HepG2 (cell line): Measurements from ENCODE around the gene MCM6. TPM values are rescaled to one million over a fixed set of nuclear protein-coding genes. Genes with fewer than 3 reads are reported as not detected.

Experiments used
- ELF1 ChIP-seq: sonication (generic); formaldehyde crosslinking; IDR thresholded peaks from 2 replicates; pipeline ENCODE4 v1.4.0; 2020; ENCODE audit warnings: missing genetic modification reagents
- GATAD2A ChIP-seq: IDR thresholded peaks from 2 replicates; pipeline ENCODE4 v1.6.1; 2016
- JARID2 ChIP-seq: sonication (generic); formaldehyde crosslinking; IDR thresholded peaks from 2 replicates; pipeline ENCODE4 v1.8.1; 2023; ENCODE audit warnings: missing genetic modification reagents, inconsistent platforms; ENCODE audit not compliant: insufficient replicate concordance
- JUNB ChIP-seq: sonication (generic); formaldehyde crosslinking; IDR thresholded peaks from 2 replicates; pipeline ENCODE4 v1.8.0; 2022; ENCODE audit warnings: missing genetic modification reagents, mild to moderate bottlenecking, borderline replicate concordance
- KDM5A ChIP-seq: fragments of 200-600 bp; sonication (generic); IDR thresholded peaks from 2 replicates; pipeline ENCODE4 v1.7.0; 2018; ENCODE audit warnings: antibody characterized with exemption, mild to moderate bottlenecking, low read length, borderline replicate concordance
- MEF2D ChIP-seq: sonication (generic); formaldehyde crosslinking; IDR thresholded peaks from 2 replicates; pipeline ENCODE4 v1.5.1; 2020; ENCODE audit warnings: mild to moderate bottlenecking, missing genetic modification reagents
- MTF1 ChIP-seq: sonication (generic); formaldehyde crosslinking; IDR thresholded peaks from 2 replicates; pipeline ENCODE4 v1.5.0; 2020; ENCODE audit warnings: missing genetic modification reagents
- RCOR2 ChIP-seq: IDR thresholded peaks from 2 replicates; pipeline ENCODE4 v1.6.1; 2016; ENCODE audit warnings: missing biosample characterization, missing genetic modification reagents
- SKI ChIP-seq: fragments of 450-650 bp; IDR thresholded peaks from one replicate; pipeline ENCODE4 v1.6.1; 2018; ENCODE audit warnings: mild to moderate bottlenecking; ENCODE audit not compliant: partially characterized antibody
- SNAI1 ChIP-seq: sonication (generic); formaldehyde crosslinking; IDR thresholded peaks from 2 replicates; pipeline ENCODE4 v1.5.0; 2020; ENCODE audit warnings: mild to moderate bottlenecking, missing genetic modification reagents, borderline replicate concordance
- SP140L ChIP-seq: sonication (generic); formaldehyde crosslinking; IDR thresholded peaks from 2 replicates; pipeline ENCODE4 v1.4.0; 2020; ENCODE audit warnings: missing genetic modification reagents, borderline replicate concordance
- WIZ ChIP-seq: sonication (generic); formaldehyde crosslinking; IDR thresholded peaks from 2 replicates; pipeline ENCODE4 v1.5.1; 2020; ENCODE audit warnings: mild to moderate bottlenecking, missing genetic modification reagents
- YY1 ChIP-seq: IDR thresholded peaks from 2 replicates; pipeline ENCODE4 v1.6.1; 2011; ENCODE audit warnings: low read length, low read depth, moderate library complexity, mild to moderate bottlenecking; ENCODE audit not compliant: insufficient read depth, insufficient replicate concordance
- ZFP37 ChIP-seq: sonication (generic); formaldehyde crosslinking; IDR thresholded peaks from 2 replicates; pipeline ENCODE4 v1.4.0; 2020; ENCODE audit warnings: missing genetic modification reagents, borderline replicate concordance
- ZNF256 ChIP-seq: sonication (generic); formaldehyde crosslinking; conservative IDR thresholded peaks from 2 replicates; pipeline ENCODE4 v1.4.0; 2020; ENCODE audit warnings: missing genetic modification reagents
- ZNF367 ChIP-seq: sonication (generic); formaldehyde crosslinking; IDR thresholded peaks from 2 replicates; pipeline ENCODE4 v1.4.0; 2020; ENCODE audit warnings: missing genetic modification reagents, borderline replicate concordance
- ZNF383 ChIP-seq: sonication (generic); formaldehyde crosslinking; IDR thresholded peaks from 2 replicates; pipeline ENCODE4 v1.4.0; 2020; ENCODE audit warnings: missing genetic modification reagents, mild to moderate bottlenecking, borderline replicate concordance
- ZNF543 ChIP-seq: sonication (generic); formaldehyde crosslinking; IDR thresholded peaks from 2 replicates; pipeline ENCODE4 v1.4.0; 2020; ENCODE audit warnings: mild to moderate bottlenecking, missing genetic modification reagents
- polyA plus RNA-seq, 8 experiments: library from polyadenylated mRNA; depleted of rRNA in 3 of 8; stranded (reverse) in 7 of 8; unstranded in 1 of 8; fragments of >200 nt; fragmentation: Illumina TruSeq in 4 of 8; extraction: Trizol in 4 of 8; gene quantifications; 2 replicates each; pipeline versions ENCODE4 v1.2.1 to v1.2.3, GENCODE V29; 2011 to 2016; ENCODE audit warnings: low read depth in 4 of 8, missing spikeins in 1 of 8, mixed read lengths in 1 of 8; ENCODE audit not compliant: insufficient read depth in 1 of 8
- total RNA-seq, 5 experiments: library from RNA; depleted of rRNA; stranded (reverse); fragments of >200 nt; fragmentation: Illumina TruSeq; extraction: Trizol; gene quantifications; 2 replicates each; pipeline ENCODE4 v1.2.3, GENCODE V29; 2016; ENCODE audit warnings: low read depth in 1 of 5
- TF ChIP-seq, protein P1 (sequence below): sonication (generic); formaldehyde crosslinking; IDR thresholded peaks from 2 replicates; pipeline ENCODE4 v1.4.0; 2020; ENCODE audit warnings: mild to moderate bottlenecking, missing genetic modification reagents
- TF ChIP-seq, protein P2 (sequence below): sonication (generic); formaldehyde crosslinking; IDR thresholded peaks from 2 replicates; pipeline ENCODE4 v1.8.0; 2022; ENCODE audit warnings: mild to moderate bottlenecking, missing genetic modification reagents, borderline replicate concordance
- TF ChIP-seq, protein P3 (sequence below): sonication (generic); formaldehyde crosslinking; IDR thresholded peaks from 2 replicates; pipeline ENCODE4 v1.9.0; 2022; ENCODE audit warnings: low read depth, missing genetic modification reagents
- TF ChIP-seq, protein P4 (sequence below): sonication (generic); formaldehyde crosslinking; IDR thresholded peaks from 2 replicates; pipeline ENCODE4 v1.4.0; 2020; ENCODE audit warnings: missing genetic modification reagents

Gene MCM6
- total and polyA plus RNA-seq, 2 of the 13 experiments (the other 11 are each of a cell fraction or from before 2014, with no cell fraction given): 9.7 to 18.7 TPM

DNA sequence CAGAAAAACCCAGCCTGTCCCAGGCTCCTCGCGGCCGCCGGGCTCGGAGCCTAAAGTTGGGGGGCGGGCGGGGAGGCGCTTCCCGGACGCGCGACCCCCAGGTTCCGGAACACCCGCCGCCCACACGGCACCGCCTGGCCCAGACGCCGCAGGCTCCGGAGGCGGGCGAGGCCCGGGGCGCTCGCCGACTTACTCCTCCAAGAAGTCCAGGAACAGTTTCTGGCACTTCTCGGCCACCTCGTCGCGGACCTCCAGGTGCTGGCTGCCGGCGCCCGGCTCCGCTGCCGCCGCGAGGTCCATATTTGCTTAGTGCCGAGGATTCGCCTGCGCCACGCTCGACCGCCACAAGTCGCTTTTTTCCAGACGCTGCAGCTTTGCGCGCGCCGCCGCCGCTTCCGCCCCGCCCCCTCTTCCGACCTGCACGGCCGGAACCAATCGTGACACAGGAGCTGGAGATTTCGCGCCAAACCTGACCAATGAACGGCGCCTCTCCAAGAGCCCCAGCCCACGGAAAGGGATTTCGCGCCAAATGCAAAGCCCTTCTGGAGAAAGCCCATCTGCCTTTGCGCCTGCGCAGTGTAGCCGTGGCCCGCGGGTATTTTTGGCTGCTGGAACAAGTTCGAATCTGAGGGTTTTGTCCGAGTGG lies at the start of gene MCM6 (continued):
- TF ChIP-seq, protein P1, sequence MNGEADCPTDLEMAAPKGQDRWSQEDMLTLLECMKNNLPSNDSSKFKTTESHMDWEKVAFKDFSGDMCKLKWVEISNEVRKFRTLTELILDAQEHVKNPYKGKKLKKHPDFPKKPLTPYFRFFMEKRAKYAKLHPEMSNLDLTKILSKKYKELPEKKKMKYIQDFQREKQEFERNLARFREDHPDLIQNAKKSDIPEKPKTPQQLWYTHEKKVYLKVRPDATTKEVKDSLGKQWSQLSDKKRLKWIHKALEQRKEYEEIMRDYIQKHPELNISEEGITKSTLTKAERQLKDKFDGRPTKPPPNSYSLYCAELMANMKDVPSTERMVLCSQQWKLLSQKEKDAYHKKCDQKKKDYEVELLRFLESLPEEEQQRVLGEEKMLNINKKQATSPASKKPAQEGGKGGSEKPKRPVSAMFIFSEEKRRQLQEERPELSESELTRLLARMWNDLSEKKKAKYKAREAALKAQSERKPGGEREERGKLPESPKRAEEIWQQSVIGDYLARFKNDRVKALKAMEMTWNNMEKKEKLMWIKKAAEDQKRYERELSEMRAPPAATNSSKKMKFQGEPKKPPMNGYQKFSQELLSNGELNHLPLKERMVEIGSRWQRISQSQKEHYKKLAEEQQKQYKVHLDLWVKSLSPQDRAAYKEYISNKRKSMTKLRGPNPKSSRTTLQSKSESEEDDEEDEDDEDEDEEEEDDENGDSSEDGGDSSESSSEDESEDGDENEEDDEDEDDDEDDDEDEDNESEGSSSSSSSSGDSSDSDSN (CRISPR knock-in tag): no peak
- TF ChIP-seq KDM5A: no peak
- no peak for TF ChIP-seq RCOR2
- TF ChIP-seq, protein P2, sequence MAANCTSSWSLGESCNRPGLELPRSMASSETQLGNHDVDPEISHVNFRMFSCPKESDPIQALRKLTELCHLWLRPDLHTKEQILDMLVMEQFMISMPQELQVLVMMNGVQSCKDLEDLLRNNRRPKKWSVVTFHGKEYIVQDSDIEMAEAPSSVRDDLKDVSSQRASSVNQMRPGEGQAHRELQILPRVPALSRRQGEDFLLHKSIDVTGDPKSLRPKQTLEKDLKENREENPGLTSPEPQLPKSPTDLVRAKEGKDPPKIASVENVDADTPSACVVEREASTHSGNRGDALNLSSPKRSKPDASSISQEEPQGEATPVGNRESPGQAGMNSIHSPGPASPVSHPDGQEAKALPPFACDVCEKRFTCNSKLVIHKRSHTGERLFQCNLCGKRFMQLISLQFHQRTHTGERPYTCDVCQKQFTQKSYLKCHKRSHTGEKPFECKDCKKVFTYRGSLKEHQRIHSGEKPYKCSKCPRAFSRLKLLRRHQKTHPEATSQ: peak; percentile 88
- peak; percentile 73 for TF ChIP-seq JUNB (CRISPR knock-in tag)
- TF ChIP-seq WIZ (CRISPR knock-in tag): no peak
- TF ChIP-seq, protein P3, sequence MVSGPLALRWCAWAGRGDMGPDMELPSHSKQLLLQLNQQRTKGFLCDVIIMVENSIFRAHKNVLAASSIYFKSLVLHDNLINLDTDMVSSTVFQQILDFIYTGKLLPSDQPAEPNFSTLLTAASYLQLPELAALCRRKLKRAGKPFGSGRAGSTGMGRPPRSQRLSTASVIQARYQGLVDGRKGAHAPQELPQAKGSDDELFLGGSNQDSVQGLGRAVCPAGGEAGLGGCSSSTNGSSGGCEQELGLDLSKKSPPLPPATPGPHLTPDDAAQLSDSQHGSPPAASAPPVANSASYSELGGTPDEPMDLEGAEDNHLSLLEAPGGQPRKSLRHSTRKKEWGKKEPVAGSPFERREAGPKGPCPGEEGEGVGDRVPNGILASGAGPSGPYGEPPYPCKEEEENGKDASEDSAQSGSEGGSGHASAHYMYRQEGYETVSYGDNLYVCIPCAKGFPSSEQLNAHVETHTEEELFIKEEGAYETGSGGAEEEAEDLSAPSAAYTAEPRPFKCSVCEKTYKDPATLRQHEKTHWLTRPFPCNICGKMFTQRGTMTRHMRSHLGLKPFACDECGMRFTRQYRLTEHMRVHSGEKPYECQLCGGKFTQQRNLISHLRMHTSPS: no peak
- no peak for TF ChIP-seq GATAD2A
- no peak for TF ChIP-seq JARID2
- TF ChIP-seq ZFP37 (CRISPR knock-in tag): peak; percentile 47; the same call in 1 of the 2 replicates
- no peak for TF ChIP-seq SNAI1 (CRISPR knock-in tag)
- no peak for TF ChIP-seq MEF2D (CRISPR knock-in tag)
- peak; percentile 69 for TF ChIP-seq ELF1 (CRISPR knock-in tag)
- peak; percentile 87; the same call in 1 of the 2 replicates for TF ChIP-seq ZNF256
- no peak for TF ChIP-seq YY1
- TF ChIP-seq SKI: no peak
- peak; percentile 55; the same call in 1 of the 2 replicates for TF ChIP-seq MTF1
- 0 out of 2 replicates have a peak, but pooled peaks have one; percentile 61 for TF ChIP-seq ZNF367 (CRISPR knock-in tag)
- no peak for TF ChIP-seq ZNF383 (CRISPR knock-in tag)
- 0 out of 2 replicates have a peak, but pooled peaks have one; percentile 35 for TF ChIP-seq SP140L (CRISPR knock-in tag)
- peak; percentile 83 for TF ChIP-seq ZNF543 (CRISPR knock-in tag)
- TF ChIP-seq, protein P4, sequence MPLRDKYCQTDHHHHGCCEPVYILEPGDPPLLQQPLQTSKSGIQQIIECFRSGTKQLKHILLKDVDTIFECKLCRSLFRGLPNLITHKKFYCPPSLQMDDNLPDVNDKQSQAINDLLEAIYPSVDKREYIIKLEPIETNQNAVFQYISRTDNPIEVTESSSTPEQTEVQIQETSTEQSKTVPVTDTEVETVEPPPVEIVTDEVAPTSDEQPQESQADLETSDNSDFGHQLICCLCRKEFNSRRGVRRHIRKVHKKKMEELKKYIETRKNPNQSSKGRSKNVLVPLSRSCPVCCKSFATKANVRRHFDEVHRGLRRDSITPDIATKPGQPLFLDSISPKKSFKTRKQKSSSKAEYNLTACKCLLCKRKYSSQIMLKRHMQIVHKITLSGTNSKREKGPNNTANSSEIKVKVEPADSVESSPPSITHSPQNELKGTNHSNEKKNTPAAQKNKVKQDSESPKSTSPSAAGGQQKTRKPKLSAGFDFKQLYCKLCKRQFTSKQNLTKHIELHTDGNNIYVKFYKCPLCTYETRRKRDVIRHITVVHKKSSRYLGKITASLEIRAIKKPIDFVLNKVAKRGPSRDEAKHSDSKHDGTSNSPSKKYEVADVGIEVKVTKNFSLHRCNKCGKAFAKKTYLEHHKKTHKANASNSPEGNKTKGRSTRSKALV (CRISPR knock-in tag): 0 out of 2 replicates have a peak, but pooled peaks have one; percentile 22
